GM12878 (cell line): Measurements from ENCODE around the gene ABTB1. TPM values are rescaled to one million over a fixed set of nuclear protein-coding genes. Genes with fewer than 3 reads are reported as not detected.

Experiments
- ATAC-seq: fragments of 200-7000 bp; cut with Tn5 transposase; 3 replicates; pipeline ENCODE4 v1.9.1; 2020; ENCODE audit warnings: mild to moderate bottlenecking, moderate library complexity
- BruUV-seq: library from RNA; stranded (reverse); fragments of 400-500 nt; replicated peaks from 2 replicates; lab custom pipeline; 2021; lab: Mats Ljungman, UMichigan
- CTCF ChIA-PET: fragments of 300-600 bp; sonication (Branson Sonifier 250); formaldehyde crosslinking; extraction: SDS; loops from one replicate; lab custom pipeline; 2021; ENCODE audit warnings: inconsistent platforms; lab: Yijun Ruan, JAX
- POLR2A ChIA-PET: fragments of 350-600 bp; formaldehyde crosslinking; extraction: SDS; loops from one replicate; lab custom pipeline; 2021; ENCODE audit warnings: inconsistent platforms; lab: Charles Lee
- RAD21 ChIA-PET: fragments of 300-600 bp; sonication (Branson Sonifier 250); formaldehyde crosslinking; loops from one replicate; lab custom pipeline; 2023; ENCODE audit warnings: antibody characterized with exemption; ENCODE audit not compliant: unreplicated experiment; lab: Charles Lee
- SMC1A ChIA-PET: fragments of 300-600 bp; sonication (Branson Sonifier 250); formaldehyde crosslinking; loops from one replicate; lab custom pipeline; 2023; ENCODE audit not compliant: unreplicated experiment, uncharacterized antibody; lab: Charles Lee
- DNase-seq: peaks from one replicate; pipeline ENCODE4 v3.0.0-alpha.2; 2011; ENCODE audit warnings: low read depth, low spot score
- FAIRE-seq: peaks from 3 replicates; lab custom pipeline; 2011; peaks lifted over from hg19 to GRCh38; lab: Jason Lieb, UNC
- H2AFZ ChIP-seq: 2 replicates; pipeline ENCODE4 v1.6.0; 2011; ENCODE audit warnings: low read depth, low read length, control low read depth; ENCODE audit not compliant: control insufficient read depth
- H3K27ac ChIP-seq: 2 replicates; pipeline ENCODE4 v1.5.1; 2011; ENCODE audit warnings: control low read depth; ENCODE audit not compliant: control insufficient read depth, insufficient read depth
- H3K27me3 ChIP-seq, 2 experiments: replicated peaks in 1 of 2; 2 replicates each; pipeline versions ENCODE4 v1.6.0 to v1.6.1; 2011; ENCODE audit warnings: low read length in 1 of 2; ENCODE audit not compliant: control insufficient read depth in 2 of 2, insufficient read depth in 2 of 2
- H3K36me3 ChIP-seq, 2 experiments: 2 replicates each; pipeline ENCODE4 v1.5.1; 2011; ENCODE audit warnings: low read length in 1 of 2; ENCODE audit not compliant: control insufficient read depth in 2 of 2, insufficient read depth in 2 of 2
- H3K4me1 ChIP-seq: 2 replicates; pipeline ENCODE4 v1.6.1; 2011; ENCODE audit warnings: mild to moderate bottlenecking, low read length, moderate library complexity, mixed read lengths; ENCODE audit not compliant: control insufficient read depth, insufficient read depth
- H3K4me2 ChIP-seq: 2 replicates; pipeline ENCODE4 v1.6.0; 2011; ENCODE audit warnings: control low read depth; ENCODE audit not compliant: control insufficient read depth, insufficient read depth
- H3K4me3 ChIP-seq: fragments of 200-600 bp; sonication (generic); 2 replicates; pipeline ENCODE4 v1.5.1; 2016
- H3K79me2 ChIP-seq: 2 replicates; pipeline ENCODE4 v1.6.0; 2011; ENCODE audit warnings: low read length; ENCODE audit not compliant: control insufficient read depth, insufficient read depth
- H3K9ac ChIP-seq: 2 replicates; pipeline ENCODE4 v1.8.0; 2011; ENCODE audit warnings: low read length, control low read depth, mixed read lengths; ENCODE audit not compliant: control insufficient read depth, insufficient read depth
- H3K9me3 ChIP-seq: replicated peaks from 3 replicates; pipeline ENCODE4 v1.5.1; 2011; ENCODE audit warnings: mild to moderate bottlenecking, low read length; ENCODE audit not compliant: control insufficient read depth, insufficient read depth
- H4K20me1 ChIP-seq: 2 replicates; pipeline ENCODE4 v1.6.0; 2011; ENCODE audit not compliant: control insufficient read depth, insufficient read depth
- CREB1 ChIP-seq: IDR thresholded peaks from 2 replicates; pipeline ENCODE4 v1.6.1; 2012; ENCODE audit warnings: low read depth, mild to moderate bottlenecking, inconsistent platforms
- EED ChIP-seq: sonication (generic); IDR thresholded peaks from 2 replicates; pipeline ENCODE4 v1.6.1; 2016; ENCODE audit warnings: antibody characterized with exemption, low read depth
- JUNB ChIP-seq: IDR thresholded peaks from 2 replicates; pipeline ENCODE4 v1.6.1; 2016; ENCODE audit warnings: antibody characterized with exemption, mild to moderate bottlenecking
- JUND ChIP-seq: IDR thresholded peaks from 2 replicates; pipeline ENCODE4 v1.6.1; 2012; ENCODE audit warnings: low read depth, mild to moderate bottlenecking, low read length, improper control_type of control experiment, moderate library complexity
- KAT2A ChIP-seq: conservative IDR thresholded peaks from 2 replicates; pipeline ENCODE4 v1.6.1; 2011; ENCODE audit warnings: low read depth, low read length; ENCODE audit not compliant: control insufficient read depth
- NFIC ChIP-seq: IDR thresholded peaks from 2 replicates; pipeline ENCODE4 v1.6.1; 2012; ENCODE audit warnings: low read depth, mild to moderate bottlenecking, inconsistent platforms, low read length, moderate library complexity
- NFXL1 ChIP-seq: fragments of 450-650 bp; IDR thresholded peaks from 2 replicates; pipeline ENCODE4 v1.6.1; 2017; ENCODE audit warnings: antibody characterized with exemption, mild to moderate bottlenecking, borderline replicate concordance
- POLR2AphosphoS5 ChIP-seq: IDR thresholded peaks from 2 replicates; pipeline ENCODE4 v1.6.1; 2011; ENCODE audit warnings: mild to moderate bottlenecking, low read length, inconsistent platforms
- SPI1 ChIP-seq: IDR thresholded peaks from 2 replicates; pipeline ENCODE4 v1.6.1; 2011; ENCODE audit warnings: low read depth, mild to moderate bottlenecking, low read length, moderate library complexity, borderline replicate concordance; ENCODE audit not compliant: insufficient read depth
- TAF1 ChIP-seq: IDR thresholded peaks from 2 replicates; pipeline ENCODE4 v1.6.1; 2011; ENCODE audit warnings: mild to moderate bottlenecking, low read depth, low read length, borderline replicate concordance
- ZNF217 ChIP-seq: fragments of 450-650 bp; IDR thresholded peaks from 2 replicates; pipeline ENCODE4 v1.6.1; 2017; ENCODE audit warnings: antibody characterized with exemption, mild to moderate bottlenecking
- WGBS: methylation state at CpG from one replicate; pipeline ENCODE4 v1.1.6; 2016; ENCODE audit warnings: low lambda C conversion rate; ENCODE audit not compliant: insufficient replicate concordance, insufficient coverage; ENCODE audit errors: missing lambda C conversion rate; 5-methylcytosine and 5-hydroxymethylcytosine counted together
- in situ Hi-C: fragments of 300-500 bp; cut with MboI; formaldehyde crosslinking; loops from 9 replicates; pipeline ENCODE4 v1.14.3; 2018; ENCODE audit warnings: mixed read lengths
- intact Hi-C: fragments of 100-400 bp; cut with micrococcal nuclease; formaldehyde crosslinking; loops from one replicate; pipeline ENCODE4 v1.14.2; 2022; ENCODE audit not compliant: unreplicated experiment
- polyA plus RNA-seq, 11 experiments: library from polyadenylated mRNA; depleted of rRNA in 4 of 11; unstranded in 6 of 11; stranded (reverse) in 5 of 11; fragments of >200 nt; fragmentation: Nextera tagmentation in 4 of 11; fragmentation: Illumina TruSeq in 1 of 11; extraction: Ambion mirVana in 4 of 11; extraction: Trizol in 1 of 11; gene quantifications; 1 replicate in 1 of 11; 2 replicates in 10 of 11; pipeline versions ENCODE4 v1.2.1 to v1.2.3, GENCODE V29; 2011 to 2016; ENCODE audit warnings: inconsistent platforms in 2 of 11, missing spikeins in 2 of 11, low read depth in 1 of 11
- total RNA-seq, 4 experiments: library from RNA; depleted of rRNA in 3 of 4; stranded (reverse); fragments of >200 nt in 3 of 4; fragmentation: Illumina TruSeq in 1 of 4; extraction: Trizol in 1 of 4; gene quantifications; 2 replicates each; pipeline versions ENCODE4 v1.2.1 to v1.2.3, GENCODE V29; 2013 to 2021
- TF ChIP-seq, protein P1 (sequence below): fragments of 450-650 bp; IDR thresholded peaks from 2 replicates; pipeline ENCODE4 v1.6.1; 2017; ENCODE audit warnings: mild to moderate bottlenecking, moderate library complexity
- TF ChIP-seq, protein P2 (sequence below): IDR thresholded peaks from 2 replicates; pipeline ENCODE4 v1.6.1; 2012; ENCODE audit warnings: improper control_type of control experiment, low read depth, low read length; ENCODE audit not compliant: insufficient replicate concordance

The ABTB1 gene
- total and polyA plus RNA-seq, 10 of the 15 experiments (the other 5 are each of a cell fraction or from before 2014, with no cell fraction given), result 0.11 to 10.2 (median 7.1) TPM

DNA sequence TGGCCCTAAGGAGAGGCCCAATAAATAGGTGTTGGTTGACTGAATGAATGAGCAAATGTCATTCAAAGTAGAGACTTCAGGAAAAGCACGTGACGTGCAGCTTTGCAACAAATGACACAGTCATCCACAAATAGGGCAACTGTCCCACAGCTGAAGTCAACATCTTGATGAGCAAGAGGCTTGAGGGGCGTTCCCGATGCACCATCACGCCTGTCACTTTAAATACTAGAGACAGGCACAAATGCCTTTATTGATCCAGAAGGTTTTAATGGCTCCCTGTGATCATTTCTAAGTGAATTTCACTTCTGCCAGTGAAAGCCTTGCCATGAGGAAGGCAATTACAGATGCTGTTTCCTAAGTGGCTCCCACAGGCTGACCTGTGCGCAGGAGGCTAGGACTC, 43.6 kb downstream of the ABTB1 start (continued):
- TF ChIP-seq, protein P1, sequence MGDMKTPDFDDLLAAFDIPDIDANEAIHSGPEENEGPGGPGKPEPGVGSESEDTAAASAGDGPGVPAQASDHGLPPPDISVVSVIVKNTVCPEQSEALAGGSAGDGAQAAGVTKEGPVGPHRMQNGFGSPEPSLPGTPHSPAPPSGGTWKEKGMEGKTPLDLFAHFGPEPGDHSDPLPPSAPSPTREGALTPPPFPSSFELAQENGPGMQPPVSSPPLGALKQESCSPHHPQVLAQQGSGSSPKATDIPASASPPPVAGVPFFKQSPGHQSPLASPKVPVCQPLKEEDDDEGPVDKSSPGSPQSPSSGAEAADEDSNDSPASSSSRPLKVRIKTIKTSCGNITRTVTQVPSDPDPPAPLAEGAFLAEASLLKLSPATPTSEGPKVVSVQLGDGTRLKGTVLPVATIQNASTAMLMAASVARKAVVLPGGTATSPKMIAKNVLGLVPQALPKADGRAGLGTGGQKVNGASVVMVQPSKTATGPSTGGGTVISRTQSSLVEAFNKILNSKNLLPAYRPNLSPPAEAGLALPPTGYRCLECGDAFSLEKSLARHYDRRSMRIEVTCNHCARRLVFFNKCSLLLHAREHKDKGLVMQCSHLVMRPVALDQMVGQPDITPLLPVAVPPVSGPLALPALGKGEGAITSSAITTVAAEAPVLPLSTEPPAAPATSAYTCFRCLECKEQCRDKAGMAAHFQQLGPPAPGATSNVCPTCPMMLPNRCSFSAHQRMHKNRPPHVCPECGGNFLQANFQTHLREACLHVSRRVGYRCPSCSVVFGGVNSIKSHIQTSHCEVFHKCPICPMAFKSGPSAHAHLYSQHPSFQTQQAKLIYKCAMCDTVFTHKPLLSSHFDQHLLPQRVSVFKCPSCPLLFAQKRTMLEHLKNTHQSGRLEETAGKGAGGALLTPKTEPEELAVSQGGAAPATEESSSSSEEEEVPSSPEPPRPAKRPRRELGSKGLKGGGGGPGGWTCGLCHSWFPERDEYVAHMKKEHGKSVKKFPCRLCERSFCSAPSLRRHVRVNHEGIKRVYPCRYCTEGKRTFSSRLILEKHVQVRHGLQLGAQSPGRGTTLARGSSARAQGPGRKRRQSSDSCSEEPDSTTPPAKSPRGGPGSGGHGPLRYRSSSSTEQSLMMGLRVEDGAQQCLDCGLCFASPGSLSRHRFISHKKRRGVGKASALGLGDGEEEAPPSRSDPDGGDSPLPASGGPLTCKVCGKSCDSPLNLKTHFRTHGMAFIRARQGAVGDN, result no peak
- TF ChIP-seq JUND, result no peak
- no peak for TF ChIP-seq ZNF217
- no peak for TF ChIP-seq JUNB
- no peak for TF ChIP-seq NFXL1
- no peak for TF ChIP-seq POLR2AphosphoS5
- TF ChIP-seq TAF1, result no peak

DNA sequence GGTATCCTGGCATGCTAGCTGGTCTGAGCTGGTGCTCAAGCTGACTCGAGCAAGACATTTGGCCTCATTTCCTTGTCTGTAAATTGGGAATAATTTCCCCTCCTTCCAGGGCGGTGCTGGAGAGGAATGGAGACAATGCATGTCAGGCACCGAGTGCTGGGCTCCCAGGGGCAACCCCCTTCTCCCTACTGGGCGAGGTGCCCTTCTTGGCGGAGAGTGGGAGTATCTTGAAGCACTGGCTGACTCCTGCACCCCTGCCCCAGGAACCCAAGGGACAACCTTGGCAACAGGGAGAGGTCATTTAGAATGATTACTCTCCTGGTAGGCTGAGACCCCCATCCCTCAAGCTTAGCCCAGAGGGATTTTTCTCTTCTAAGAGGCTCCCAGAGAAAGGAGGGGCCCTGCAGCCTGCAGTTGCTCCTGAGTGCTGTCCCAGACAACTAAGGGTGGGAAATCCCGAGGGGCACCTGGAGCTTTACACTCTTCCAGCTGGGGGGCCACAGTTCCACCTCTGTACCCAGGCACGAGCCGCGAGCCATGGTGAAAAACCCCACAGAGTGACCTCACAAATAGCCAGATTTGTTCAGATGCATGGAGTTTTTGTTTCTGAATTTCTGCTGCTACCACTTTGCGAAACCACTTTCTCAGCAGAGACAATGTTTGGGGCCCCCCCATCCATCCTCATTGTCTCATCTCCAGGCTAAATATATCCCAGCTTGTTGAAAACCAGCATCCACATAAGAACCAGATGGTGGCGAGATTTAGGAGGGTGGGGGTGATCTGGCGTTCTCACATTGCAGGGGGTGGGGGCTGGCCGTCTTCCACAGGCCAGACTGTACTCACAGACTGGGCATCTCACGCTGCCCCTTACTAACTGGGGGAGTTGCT, 44.8 kb downstream of the ABTB1 start:
- Histone ChIP-seq H3K4me2 (no peak overlapping the region), H3K4me1 (peaks cover 6% of the 10 kb centered on the region; the same call in 1 of the 2 replicates), H3K4me3 (no peak overlapping the region), H2AFZ (no peak overlapping the region), H3K27me3 (no peaks in the 10 kb centered on the region), H3K27ac (no peak overlapping the region), H3K9ac (no peak overlapping the region), H3K9me3 (no peaks in the 10 kb centered on the region), H4K20me1 (no peaks in the 10 kb centered on the region), H3K79me2 (no peaks in the 10 kb centered on the region), H3K36me3 (peaks cover 43 to 50% of the 10 kb centered on the region in 2 experiments)
- in situ Hi-C loops, result no loop called here
- ChIA-PET RAD21 (no interaction called here), CTCF (interaction anchor here (0.7 kb wide), 2 partner anchors 242 to 1603 kb away, joined by 3 to 4 read pairs; no protein-coding TSS in a partner anchor), POLR2A (no interaction called here), SMC1A (interaction anchor here (0.7 to 1.6 kb wide), 3 partner anchors 12 to 241 kb away, joined by 3 to 4 read pairs (median 4); no protein-coding TSS in a partner anchor)
- ATAC-seq (no peak), DNase-seq (no peak), FAIRE-seq (no peak)
- intact Hi-C loops, result no loop called here
- WGBS, result 85% methylated on average over 14 of the region's 14 CpGs
- no TSS peak for BruUV-seq
- no peak for TF ChIP-seq SPI1
- TF ChIP-seq NFIC, result peak; percentile 31; the same call in 1 of the 2 replicates
- no peak for TF ChIP-seq KAT2A
- peak; percentile 46; the same call in 1 of the 2 replicates for TF ChIP-seq EED
- TF ChIP-seq CREB1, result peak; percentile 10; the same call in 1 of the 2 replicates
- TF ChIP-seq, protein P2, sequence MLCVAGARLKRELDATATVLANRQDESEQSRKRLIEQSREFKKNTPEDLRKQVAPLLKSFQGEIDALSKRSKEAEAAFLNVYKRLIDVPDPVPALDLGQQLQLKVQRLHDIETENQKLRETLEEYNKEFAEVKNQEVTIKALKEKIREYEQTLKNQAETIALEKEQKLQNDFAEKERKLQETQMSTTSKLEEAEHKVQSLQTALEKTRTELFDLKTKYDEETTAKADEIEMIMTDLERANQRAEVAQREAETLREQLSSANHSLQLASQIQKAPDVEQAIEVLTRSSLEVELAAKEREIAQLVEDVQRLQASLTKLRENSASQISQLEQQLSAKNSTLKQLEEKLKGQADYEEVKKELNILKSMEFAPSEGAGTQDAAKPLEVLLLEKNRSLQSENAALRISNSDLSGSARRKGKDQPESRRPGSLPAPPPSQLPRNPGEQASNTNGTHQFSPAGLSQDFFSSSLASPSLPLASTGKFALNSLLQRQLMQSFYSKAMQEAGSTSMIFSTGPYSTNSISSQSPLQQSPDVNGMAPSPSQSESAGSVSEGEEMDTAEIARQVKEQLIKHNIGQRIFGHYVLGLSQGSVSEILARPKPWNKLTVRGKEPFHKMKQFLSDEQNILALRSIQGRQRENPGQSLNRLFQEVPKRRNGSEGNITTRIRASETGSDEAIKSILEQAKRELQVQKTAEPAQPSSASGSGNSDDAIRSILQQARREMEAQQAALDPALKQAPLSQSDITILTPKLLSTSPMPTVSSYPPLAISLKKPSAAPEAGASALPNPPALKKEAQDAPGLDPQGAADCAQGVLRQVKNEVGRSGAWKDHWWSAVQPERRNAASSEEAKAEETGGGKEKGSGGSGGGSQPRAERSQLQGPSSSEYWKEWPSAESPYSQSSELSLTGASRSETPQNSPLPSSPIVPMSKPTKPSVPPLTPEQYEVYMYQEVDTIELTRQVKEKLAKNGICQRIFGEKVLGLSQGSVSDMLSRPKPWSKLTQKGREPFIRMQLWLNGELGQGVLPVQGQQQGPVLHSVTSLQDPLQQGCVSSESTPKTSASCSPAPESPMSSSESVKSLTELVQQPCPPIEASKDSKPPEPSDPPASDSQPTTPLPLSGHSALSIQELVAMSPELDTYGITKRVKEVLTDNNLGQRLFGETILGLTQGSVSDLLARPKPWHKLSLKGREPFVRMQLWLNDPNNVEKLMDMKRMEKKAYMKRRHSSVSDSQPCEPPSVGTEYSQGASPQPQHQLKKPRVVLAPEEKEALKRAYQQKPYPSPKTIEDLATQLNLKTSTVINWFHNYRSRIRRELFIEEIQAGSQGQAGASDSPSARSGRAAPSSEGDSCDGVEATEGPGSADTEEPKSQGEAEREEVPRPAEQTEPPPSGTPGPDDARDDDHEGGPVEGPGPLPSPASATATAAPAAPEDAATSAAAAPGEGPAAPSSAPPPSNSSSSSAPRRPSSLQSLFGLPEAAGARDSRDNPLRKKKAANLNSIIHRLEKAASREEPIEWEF, result no peak
